CD4-positive, alpha-beta T cell treated with Interleukin-4 for 4 hours (primary cell): ENCODE measurements around the gene PRSS38.

ENCODE experiments used
- DNase-seq: peaks from one replicate; pipeline ENCODE4 v3.0.0-alpha.2; 2020

PRSS38 gene

DNA sequence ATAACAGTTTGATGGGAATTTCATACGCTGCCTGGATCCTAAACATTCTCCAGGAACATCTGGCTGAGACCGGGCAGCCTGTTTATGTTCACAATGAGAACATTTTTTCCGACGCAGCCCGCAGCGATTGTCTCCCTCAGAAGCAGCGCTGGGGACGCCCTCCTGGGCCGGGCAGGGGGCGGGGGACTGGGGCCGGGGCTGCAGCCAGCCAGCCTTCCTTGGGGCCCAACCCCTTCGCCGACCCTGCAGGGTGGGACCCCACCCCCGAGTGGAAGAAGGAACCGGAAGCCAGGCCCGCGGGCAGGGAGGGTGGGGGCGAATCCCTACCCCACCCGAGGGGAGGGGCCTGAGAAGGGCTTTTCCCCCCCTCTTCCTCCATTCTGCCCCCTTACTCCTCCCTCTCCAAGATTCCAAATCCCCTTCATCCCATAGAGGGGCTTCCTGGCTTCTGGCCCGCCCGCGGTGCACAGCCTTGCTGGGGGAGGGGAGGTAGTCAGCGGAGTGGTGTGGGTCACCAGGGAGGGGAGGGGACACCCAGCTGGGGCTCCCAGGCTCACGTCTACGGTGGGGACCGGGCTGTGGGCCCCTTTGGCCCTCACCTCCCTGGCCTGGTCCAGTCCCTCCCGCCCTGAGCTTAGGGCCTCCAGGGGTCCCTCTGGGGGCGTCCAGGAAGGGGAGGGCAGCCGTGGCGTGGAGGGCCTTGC lies 71.7 kb downstream of the PRSS38 start:
- peak; percentile 37 for DNase-seq

DNA sequence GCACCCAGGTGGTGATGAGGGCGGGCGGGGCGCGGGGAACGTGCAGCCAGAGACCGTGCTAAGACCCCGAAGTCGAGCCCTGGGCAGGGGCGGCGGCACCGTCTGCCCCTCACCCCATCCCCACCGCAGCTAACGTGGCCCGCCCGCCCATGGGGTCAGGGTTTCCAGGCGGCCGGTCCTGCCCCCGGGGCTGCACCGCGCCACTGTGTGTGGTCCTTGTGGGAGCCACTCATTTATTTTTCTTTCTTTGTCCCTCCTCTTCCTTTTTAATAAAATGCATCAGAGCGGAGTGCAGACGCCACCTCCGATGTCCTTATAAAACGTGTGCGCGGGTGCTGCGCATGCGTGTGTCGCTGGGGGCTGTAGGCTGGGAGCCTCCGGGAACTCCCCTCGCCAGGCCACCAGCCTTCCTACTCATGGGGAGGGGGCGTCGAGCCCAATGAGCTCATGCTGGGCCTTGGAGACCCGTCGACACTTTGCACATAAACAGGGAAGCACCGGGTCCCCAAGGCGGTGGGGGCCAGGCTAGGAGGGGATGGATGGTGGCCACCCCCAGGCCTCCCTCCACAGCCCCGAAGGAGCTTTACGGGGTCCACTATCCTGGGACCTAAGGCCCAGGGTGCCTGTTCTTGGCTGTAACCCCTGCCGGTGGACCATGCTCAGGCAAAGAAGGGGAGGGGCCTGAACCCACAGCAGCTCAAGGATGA lies 72.4 kb downstream of the PRSS38 start:
- peak; percentile 44 for DNase-seq

DNA sequence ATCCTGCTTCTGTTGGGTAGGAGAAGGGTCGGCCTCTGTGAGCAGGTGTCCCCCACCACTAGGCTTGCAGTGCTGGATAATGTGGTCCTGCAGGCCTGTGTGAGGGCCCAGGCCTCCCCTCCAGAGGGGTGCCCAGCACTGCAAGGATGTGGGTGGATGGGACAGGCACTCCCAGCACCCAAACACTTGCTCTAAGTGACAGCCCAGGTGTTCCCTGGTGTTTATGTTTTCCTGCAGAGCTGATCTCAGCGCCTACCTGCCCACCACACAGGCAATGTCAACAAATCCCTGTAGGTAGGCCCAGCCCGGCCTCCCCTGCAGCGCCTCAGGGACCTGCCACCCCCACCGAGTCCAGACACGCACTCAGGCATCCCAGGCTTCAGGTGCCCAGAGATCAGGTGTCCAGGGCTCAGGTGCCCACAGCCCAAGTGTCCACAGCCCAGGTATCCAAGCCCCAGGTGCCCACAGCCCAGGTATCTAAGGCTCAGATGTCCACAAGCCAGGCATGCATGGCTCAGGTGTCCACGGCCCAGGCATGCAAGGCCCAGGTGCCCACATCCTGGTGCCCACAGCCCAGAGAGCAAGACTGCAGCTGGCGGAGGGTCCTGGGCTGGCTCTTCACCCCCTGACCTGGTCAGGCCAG lies 73.0 kb downstream of the PRSS38 start:
- DNase-seq = no peak

DNA sequence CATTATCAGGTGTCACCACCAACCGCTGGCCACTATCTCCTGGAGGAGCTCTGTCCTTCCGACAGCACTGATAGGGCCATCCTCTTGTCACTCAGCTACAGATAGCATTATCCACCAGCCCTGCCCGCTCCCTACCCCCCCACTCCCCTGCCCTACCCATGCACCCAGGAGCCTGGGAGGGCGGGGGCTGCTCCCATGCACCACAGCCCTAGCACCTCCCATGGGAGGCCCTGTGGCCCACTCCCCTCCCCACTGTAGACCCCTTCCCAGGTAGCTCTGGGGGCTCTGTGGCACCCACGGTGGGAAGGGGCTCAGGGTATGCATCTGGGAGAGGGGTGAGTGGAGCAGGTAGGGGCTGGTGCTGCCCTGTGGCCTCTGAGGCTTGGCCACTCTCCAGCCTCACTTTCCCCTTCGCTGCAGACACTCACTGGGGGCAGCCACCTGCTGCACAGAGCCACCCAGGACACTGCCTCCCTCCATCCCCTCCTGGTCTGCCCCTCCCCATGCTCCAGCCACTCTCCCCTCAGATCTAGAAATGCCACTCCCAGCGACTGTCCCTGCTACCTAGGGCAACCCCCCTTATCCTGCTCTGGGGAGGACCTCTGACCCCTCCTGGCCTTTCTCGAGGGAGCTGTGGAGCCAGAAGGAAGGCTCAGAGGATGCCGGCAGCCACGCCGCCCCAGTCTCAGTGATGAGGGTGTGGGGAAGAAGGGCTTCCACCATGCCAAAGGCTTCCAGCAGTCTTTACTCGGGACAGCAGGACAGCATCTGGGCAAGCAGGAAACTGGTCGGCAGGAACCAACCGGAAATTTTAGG lies 73.8 kb downstream of the PRSS38 start:
- DNase-seq = no peak

DNA sequence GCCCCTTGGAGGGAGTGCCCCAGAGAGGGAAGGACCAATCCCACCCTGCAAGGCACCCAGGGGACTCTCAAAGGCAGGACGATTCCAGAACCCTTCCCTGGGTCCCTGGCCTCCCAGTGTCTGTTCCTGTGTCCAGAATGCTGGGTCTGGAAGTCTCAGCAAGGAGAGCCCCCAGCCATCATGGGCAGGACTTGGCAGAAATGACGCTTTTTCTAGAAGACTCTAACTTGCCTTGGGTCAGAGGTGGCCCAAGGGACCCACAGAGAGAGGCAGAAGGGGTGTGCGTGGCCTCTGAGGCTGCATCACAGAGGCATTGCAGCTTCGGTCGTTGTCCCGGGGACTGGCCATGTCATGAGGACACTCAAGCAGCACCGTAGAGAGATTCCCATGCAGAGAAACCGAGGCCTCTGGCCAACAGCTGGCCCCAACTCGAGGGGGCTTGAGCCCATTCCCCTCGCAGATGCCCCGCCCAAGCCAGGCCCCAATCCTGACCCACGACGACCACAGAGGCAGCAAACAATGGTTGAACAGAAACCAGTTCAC lies 74.5 kb downstream of the PRSS38 start:
- DNase-seq = no peak

DNA sequence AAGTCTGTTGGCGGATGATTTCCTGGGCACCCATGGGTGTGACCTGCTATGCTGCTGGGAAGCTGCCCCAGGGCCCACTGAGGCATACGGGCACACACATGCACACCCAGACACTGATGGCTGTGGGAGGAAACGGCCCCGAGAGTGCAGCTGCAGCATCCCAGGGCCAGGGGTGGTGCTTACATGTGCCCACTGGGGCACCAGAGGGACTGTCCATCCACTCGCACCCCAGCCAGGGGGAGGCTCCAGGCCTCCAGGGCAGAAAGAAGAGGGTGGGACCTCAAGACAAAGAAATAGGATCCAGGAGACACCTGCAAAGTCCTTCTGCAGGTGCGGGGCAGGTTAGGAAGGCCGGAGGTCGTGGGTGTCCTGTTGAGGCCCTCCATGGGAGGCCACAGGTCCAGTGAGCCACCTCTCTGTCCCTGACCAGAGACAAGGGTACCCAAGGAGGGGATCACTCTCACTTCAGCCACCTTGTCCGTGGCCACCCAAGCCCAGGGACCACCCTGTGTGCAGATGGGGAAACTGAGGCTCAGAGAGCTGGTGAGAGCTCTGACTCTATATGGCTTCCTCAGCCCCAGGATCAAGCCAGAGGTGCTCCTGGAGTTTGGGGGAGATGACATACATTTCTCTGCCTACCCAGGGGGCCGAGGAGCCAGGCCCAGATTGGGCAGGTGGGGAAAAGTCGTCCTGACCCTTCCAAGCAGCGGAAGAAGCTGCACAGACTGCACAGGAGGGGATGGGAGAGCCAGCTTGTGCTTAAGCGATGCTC lies 75.2 kb downstream of the PRSS38 start:
- no peak for DNase-seq

DNA sequence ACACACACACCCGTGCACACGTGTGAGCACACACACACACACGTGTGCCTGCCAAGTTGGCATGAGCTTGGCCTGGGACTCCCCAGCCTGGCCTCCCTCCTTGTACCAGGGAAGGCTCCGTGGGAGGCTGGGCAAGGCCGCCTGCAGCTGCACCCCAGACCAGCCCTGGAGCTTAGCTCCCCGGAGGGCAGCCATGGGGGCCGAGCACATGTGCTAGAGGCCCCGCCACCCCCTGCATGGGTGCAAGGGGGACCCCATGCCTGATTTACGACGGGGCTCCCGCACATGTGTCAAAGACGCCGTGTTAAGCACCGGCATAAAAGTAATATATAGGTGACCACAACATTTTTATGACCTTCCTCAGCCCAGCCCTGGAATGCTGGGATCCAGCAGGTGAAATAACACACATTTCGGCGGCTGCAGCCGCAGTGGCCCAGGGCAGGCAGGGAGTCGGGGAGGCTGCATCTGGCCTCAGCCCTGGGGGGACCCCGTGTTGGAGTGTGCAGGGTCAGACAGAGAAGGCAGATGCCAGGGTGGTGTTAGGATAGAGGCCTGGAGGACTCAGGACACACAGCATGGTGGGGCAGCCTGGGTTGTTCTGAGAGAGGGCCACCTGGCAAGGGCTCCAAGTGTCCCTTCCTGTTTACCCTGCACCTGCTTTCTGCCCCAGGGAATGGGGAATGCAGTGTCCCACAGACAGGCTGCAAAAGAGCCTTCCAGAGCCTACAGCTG lies 75.9 kb downstream of the PRSS38 start:
- no peak for DNase-seq

DNA sequence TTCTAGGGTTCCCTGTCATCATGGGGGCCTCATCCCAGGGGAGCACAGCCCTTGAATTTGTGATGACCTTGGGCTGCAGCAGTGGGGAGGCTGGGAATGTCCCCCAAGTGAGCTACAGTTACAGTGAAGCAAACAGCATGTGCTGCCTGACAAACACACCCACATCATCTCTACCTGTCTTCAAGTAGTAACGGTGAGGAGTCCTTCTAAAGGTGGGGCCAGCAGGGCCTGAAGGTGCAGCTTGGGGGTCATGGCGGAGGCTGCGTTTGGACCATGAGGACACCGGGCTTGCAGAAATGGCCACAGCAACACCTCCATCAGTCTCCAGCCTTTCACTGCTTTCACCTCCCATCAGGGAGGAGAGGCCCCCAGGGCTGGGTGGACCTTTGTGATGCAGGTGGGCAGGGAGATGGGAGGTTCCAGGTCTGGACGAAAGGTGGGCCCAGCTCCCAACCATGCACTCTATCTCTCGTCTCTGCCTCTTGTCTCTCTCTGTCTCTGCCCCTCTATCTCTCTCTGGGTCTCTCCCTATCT lies 76.5 kb downstream of the PRSS38 start:
- no peak for DNase-seq

DNA sequence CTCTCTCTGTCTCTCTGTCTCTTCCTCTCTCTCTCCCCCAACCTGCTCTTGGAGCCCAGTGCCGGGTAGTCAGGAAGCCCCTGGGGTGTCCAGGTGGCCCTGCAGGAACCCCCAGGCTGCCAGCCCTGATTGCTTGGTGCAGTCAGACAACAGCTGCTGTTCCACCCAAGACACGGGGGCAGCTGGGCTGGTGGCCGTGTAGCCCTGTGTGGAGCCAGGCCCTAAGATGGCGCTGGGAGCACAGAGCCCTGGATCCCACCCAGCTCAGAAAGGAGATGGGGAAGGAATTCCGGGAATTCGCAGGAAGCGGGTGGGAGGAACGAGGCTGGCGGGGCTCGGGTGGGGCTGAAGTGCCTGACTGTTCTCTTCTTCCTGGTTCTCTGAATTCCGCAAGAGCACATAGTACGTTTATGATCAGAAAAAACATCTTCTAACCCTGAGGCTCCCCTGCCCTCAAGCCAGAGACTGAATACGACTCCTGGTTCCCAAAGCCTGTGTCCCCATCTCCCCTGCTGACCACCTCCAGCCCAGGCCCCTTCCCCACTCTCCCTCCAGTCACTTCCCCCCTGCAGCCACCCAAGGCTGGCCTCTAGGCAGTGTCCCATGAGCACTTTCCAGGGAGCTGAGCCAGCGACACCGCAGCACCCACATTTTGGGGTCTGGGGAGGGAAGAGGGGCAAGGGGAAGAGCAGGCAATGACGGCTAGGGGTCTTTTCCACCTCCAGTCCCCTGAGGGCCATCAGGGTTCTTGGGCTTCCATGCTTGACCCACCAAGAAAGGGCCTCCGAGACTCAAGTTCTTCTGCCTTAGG lies 77.2 kb downstream of the PRSS38 start:
- DNase-seq = no peak

DNA sequence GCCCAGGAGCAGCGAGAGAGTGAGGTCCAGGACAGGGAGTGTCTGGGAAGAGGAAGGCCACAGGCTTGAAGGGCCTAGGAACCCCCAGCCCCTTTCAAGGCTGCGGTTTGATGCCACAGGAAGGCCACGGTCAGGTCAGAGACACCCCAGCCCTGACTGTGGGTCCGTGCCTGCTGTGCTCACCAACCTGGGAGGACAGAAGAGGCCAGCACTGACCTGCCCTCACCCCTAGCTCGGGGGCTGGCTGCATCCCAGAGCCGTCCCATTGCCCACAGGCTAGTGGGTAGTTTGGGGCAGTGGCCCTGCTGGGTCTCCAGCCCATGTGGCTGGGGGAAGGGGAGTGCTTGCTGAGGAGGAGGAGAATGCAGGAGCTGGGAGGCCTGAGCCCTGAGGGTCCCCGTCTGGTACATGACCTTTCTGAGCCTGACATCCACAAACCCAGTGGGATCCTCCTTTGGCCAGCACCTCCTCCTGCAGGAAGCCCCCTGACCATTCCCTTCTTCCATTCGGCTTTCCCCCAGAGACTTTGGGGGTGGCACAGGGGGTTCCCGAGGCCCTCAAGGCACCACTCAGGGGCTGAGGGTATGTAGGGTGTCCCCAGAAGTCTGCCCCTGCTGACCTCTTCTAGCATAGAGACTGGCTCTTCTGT lies 77.9 kb downstream of the PRSS38 start:
- no peak for DNase-seq

DNA sequence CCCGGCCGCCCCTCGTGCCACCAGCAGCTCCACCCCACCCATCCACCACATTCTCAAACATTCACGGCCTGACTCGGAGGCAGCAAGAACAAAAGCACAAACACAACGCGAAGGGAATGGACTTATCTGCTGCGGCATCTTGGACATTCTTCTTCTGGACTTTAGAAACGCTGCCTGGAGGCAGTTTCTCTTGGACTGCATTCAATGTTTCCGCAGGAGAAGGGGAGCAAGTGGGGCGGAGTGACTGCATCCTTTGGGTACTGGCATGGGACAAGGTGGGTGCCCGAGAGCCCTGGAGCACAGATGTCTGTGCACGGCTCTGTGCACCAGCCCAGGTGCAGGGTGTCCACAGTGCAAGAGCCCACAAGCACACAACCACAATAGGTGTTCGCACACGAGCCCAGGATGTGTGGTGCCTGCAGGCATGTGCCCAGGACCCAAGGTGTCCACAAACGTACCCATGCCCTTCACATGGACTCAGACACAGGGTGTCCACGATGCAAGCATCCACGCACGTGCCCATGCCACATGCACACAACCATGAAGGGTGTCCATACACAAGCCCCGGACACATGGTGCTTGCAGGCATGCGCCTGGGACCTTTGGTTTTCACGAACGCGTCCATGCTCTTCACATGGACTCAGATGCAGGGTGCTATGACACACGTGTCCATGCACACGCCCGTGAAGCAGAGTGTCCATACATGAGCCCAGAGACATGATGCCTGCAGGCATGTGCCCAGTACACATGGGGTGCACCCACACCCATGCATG lies 78.7 kb downstream of the PRSS38 start:
- no peak for DNase-seq

DNA sequence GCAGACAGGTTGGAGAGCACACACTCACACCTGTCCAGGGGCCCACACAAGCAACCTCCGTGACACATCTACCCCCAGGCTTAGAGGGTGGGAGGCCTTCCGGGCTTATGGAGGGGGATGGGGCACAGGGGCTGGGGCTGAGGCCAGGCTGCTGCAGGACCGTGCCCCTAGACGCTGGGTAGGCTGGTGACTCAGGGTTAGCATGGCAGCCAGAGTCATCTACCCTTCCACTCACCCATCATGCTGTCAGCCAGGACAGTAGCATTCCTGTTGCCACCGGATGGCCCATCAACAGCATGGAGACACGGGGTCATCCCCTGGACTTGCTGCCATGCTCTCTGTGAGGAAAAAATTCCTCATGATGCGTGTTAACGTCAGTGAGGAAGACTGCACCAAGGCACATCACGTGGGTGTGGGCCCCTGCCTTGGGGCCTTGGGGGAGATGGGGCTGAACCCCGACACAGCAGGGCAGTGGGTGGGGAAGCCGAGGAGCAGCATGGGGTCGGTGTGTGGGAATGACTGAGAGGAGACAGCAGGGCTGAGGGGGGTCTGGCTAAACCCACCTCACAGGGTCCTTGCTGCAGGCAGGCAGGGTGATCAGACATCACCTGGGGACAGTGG lies 79.5 kb downstream of the PRSS38 start:
- DNase-seq = no peak
